AG04450 (cell line): ENCODE results near the gene RGPD4. TPM values are rescaled to one million over a fixed set of nuclear protein-coding genes. Genes with fewer than 3 reads are reported as not detected.
"Not testable (repeated sequence)": the region's sequence is repeated elsewhere in the genome, so short reads cannot be mapped to it uniquely, and the experiment has no call there.

Experiments used
- CTCF ChIA-PET: fragments of 300-600, 350-600 bp; formaldehyde crosslinking; extraction: SDS; loops from one replicate; lab custom pipeline; 2022; ENCODE audit warnings: antibody characterized with exemption, inconsistent platforms; lab: Charles Lee
- POLR2A ChIA-PET: fragments of 350-600 bp; formaldehyde crosslinking; extraction: SDS; loops from one replicate; lab custom pipeline; 2021; ENCODE audit warnings: antibody characterized with exemption, inconsistent platforms; lab: Yijun Ruan, JAX
- DNase-seq: peaks from one replicate; pipeline ENCODE4 v3.0.0-alpha.2; 2011; ENCODE audit warnings: low read depth, low spot score
- H3K27ac ChIP-seq: one replicate; pipeline ENCODE4 v1.5.1; 2012; ENCODE audit warnings: low read depth, low read length, control low read depth
- H3K27me3 ChIP-seq: one replicate; pipeline ENCODE4 v1.6.0; 2012; ENCODE audit warnings: low read length; ENCODE audit not compliant: control insufficient read depth, insufficient read depth
- H3K4me3 ChIP-seq: 2 replicates; pipeline ENCODE4 v1.5.1; 2011; ENCODE audit warnings: mild to moderate bottlenecking, low read depth, low read length, control low read depth
- H3K9me3 ChIP-seq: 2 replicates; pipeline ENCODE4 v1.5.1; 2012; ENCODE audit warnings: low read length; ENCODE audit not compliant: control insufficient read depth, insufficient read depth
- CTCF ChIP-seq: IDR thresholded peaks from 2 replicates; pipeline ENCODE4 v1.5.1; 2011; ENCODE audit warnings: low read depth, low read length, control low read depth, inconsistent platforms
- polyA minus RNA-seq: library from RNA; depleted of rRNA, polyadenylated mRNA; stranded (reverse); fragments of >200 nt; gene quantifications from 2 replicates; pipeline ENCODE4 v1.2.3, GENCODE V29; 2011; rRNA and poly(A)+ RNA removed
- polyA plus RNA-seq: library from polyadenylated mRNA; depleted of rRNA; stranded (reverse); fragments of >200 nt; gene quantifications from 2 replicates; pipeline ENCODE4 v1.2.3, GENCODE V29; 2011; rRNA removed

Gene RGPD4
- polyA plus RNA-seq = not detected in 2 replicates
- polyA minus RNA-seq = not detected in 2 replicates

GRCh38 chr2:107826749-107827148 is at the start of gene RGPD4:
RGPD4 (plus strand) TSS chr2:107826892; CDS start chr2:107827014, 122 bp downstream.
- POLR2A ChIA-PET = not testable (repeated sequence)

GRCh38 chr2:107777974-107778373 is 48.7 kb upstream of the RGPD4 start:
- no peaks in the 10 kb centered on the region for H3K27me3 ChIP-seq
- no peaks in the 10 kb centered on the region for H3K9me3 ChIP-seq
- DNase-seq = no peak
- no peak overlapping the region for H3K27ac ChIP-seq
- no peak for TF ChIP-seq CTCF
- ChIA-PET CTCF (no interaction called here), POLR2A (no interaction called here)
- H3K4me3 ChIP-seq = no peak overlapping the region

More at GRCh38 chr2:107826749-107827148, at the start of gene RGPD4:
- H3K9me3 ChIP-seq, H3K27ac ChIP-seq, H3K27me3 ChIP-seq, DNase-seq, CTCF ChIA-PET, H3K4me3 ChIP-seq: not testable (repeated sequence)

GRCh38 chr2:107785756-107786155 is 40.9 kb upstream of the RGPD4 start:
- CTCF ChIA-PET = no interaction called here

GRCh38 chr2:107790837-107791236 is 35.9 kb upstream of the RGPD4 start:
- Histone ChIP-seq H3K27me3 (no peaks in the 10 kb centered on the region), H3K4me3 (no peak overlapping the region), H3K9me3 (no peaks in the 10 kb centered on the region), H3K27ac (no peak overlapping the region)
- no peak for DNase-seq
- POLR2A ChIA-PET = no interaction called here
- CTCF ChIA-PET = no interaction called here
- no peak for TF ChIP-seq CTCF

More at GRCh38 chr2:107785756-107786155, 40.9 kb upstream of the RGPD4 start:
- DNase-seq = no peak
- no peaks in the 10 kb centered on the region for H3K9me3 ChIP-seq
- TF ChIP-seq CTCF = no peak
- no peaks in the 10 kb centered on the region for H3K27me3 ChIP-seq
- H3K4me3 ChIP-seq = no peak overlapping the region
- no peak overlapping the region for H3K27ac ChIP-seq
- POLR2A ChIA-PET = no interaction called here

GRCh38 chr2:107801498-107801897 is 25.2 kb upstream of the RGPD4 start:
- Histone ChIP-seq H3K9me3 (no peaks in the 10 kb centered on the region; the same call in 1 of the 2 replicates), H3K27ac (no peak overlapping the region), H3K4me3 (no peak overlapping the region), H3K27me3 (no peaks in the 10 kb centered on the region)
- no peak for DNase-seq
- no peak for TF ChIP-seq CTCF
- CTCF ChIA-PET = no interaction called here
- POLR2A ChIA-PET = no interaction called here
